PC-3 (cell line): ENCODE results near the gene ZNF473. TPM values are rescaled to one million over a fixed set of nuclear protein-coding genes. Genes with fewer than 3 reads are reported as not detected.

Experiments
- ATAC-seq: fragments of 200-7000 bp; cut with Tn5 transposase; 2 replicates; pipeline ENCODE4 v1.9.1; 2020; ENCODE audit warnings: mild to moderate bottlenecking, moderate library complexity
- BruUV-seq: library from RNA; stranded (reverse); fragments of 400-500 nt; replicated peaks from 2 replicates; lab custom pipeline; 2021; lab: Mats Ljungman, UMichigan
- CTCF ChIA-PET: fragments of 300-600 bp; sonication (Branson Sonifier 250); formaldehyde crosslinking; loops from one replicate; lab custom pipeline; 2022; ENCODE audit warnings: antibody characterized with exemption; lab: Charles Lee
- POLR2A ChIA-PET: fragments of 300-600 bp; sonication (Branson Sonifier 250); formaldehyde crosslinking; loops from one replicate; lab custom pipeline; 2022; ENCODE audit warnings: antibody characterized with exemption; ENCODE audit not compliant: unreplicated experiment; lab: Charles Lee
- DNase-seq: peaks from one replicate; pipeline ENCODE4 v3.0.0-alpha.2; 2015
- H2AFZ ChIP-seq: fragments of 300-600 bp; sonication (generic); 2 replicates; pipeline ENCODE4 v1.6.0; 2016; ENCODE audit warnings: antibody characterized with exemption, low read length
- H3F3A ChIP-seq: fragments of 300-600 bp; sonication (generic); one replicate; pipeline ENCODE4 v1.6.0; 2017; ENCODE audit warnings: antibody characterized with exemption, low read length, control low read depth, mild to moderate bottlenecking; ENCODE audit not compliant: unreplicated experiment
- H3K27ac ChIP-seq: fragments of 300-600 bp; sonication (generic); 2 replicates; pipeline ENCODE4 v1.5.1; 2016; ENCODE audit warnings: mild to moderate bottlenecking, low read length
- H3K27me3 ChIP-seq: fragments of 300-600 bp; sonication (generic); 2 replicates; pipeline ENCODE4 v1.6.1; 2016; ENCODE audit warnings: low read length, mixed read lengths
- H3K36me3 ChIP-seq: fragments of 300-600 bp; sonication (generic); 2 replicates; pipeline ENCODE4 v1.6.1; 2016; ENCODE audit warnings: low read depth, mixed run types, low read length, mixed read lengths
- H3K4me1 ChIP-seq: fragments of 300-600 bp; sonication (generic); 2 replicates; pipeline ENCODE4 v1.5.1; 2016; ENCODE audit warnings: low read length; ENCODE audit not compliant: insufficient read depth
- H3K4me2 ChIP-seq: fragments of 300-600 bp; sonication (generic); 2 replicates; pipeline ENCODE4 v1.6.0; 2016; ENCODE audit warnings: low read length
- H3K4me3 ChIP-seq: fragments of 300-600 bp; sonication (generic); 2 replicates; pipeline ENCODE4 v1.5.1; 2016; ENCODE audit warnings: mild to moderate bottlenecking, low read length, mixed read lengths
- H3K79me2 ChIP-seq: fragments of 300-600 bp; sonication (generic); 2 replicates; pipeline ENCODE4 v1.6.1; 2017; ENCODE audit warnings: low read length, mixed read lengths
- H3K9ac ChIP-seq: fragments of 300-600 bp; sonication (generic); 2 replicates; pipeline ENCODE4 v1.6.0; 2016; ENCODE audit warnings: mild to moderate bottlenecking, low read length
- H3K9me2 ChIP-seq: fragments of 300-600 bp; sonication (generic); replicated peaks from 2 replicates; pipeline ENCODE4 v1.6.1; 2016; ENCODE audit warnings: mixed run types, low read length, mixed read lengths
- H3K9me3 ChIP-seq: fragments of 300-600 bp; sonication (generic); 2 replicates; pipeline ENCODE4 v1.6.1; 2016; ENCODE audit warnings: low read length, mixed read lengths
- H4K20me1 ChIP-seq: fragments of 300-600 bp; sonication (generic); 2 replicates; pipeline ENCODE4 v1.6.1; 2016; ENCODE audit warnings: low read length, mixed read lengths
- EZH2 ChIP-seq: fragments of 300-600 bp; sonication (generic); IDR thresholded peaks from one replicate; pipeline ENCODE4 v1.6.1; 2017; ENCODE audit warnings: antibody characterized with exemption, mild to moderate bottlenecking, low read length; ENCODE audit not compliant: unreplicated experiment
- EZH2phosphoT487 ChIP-seq: fragments of 300-600 bp; sonication (generic); IDR thresholded peaks from 2 replicates; pipeline ENCODE4 v1.6.1; 2018; ENCODE audit warnings: mild to moderate bottlenecking, antibody characterized with exemption, low read length, borderline replicate concordance
- intact Hi-C: fragments of 100-400 bp; cut with micrococcal nuclease; formaldehyde crosslinking; loops from 2 replicates; pipeline ENCODE4 v1.9.0; 2023
- total RNA-seq: library from RNA; depleted of rRNA; stranded (reverse); fragments of >200 nt; gene quantifications from 2 replicates; pipeline ENCODE4 v1.2.3, GENCODE V29; 2014
- TF ChIP-seq, protein P1 (sequence below): fragments of 300-600 bp; sonication (generic); conservative IDR thresholded peaks from 2 replicates; pipeline ENCODE4 v1.5.1; 2017; ENCODE audit warnings: antibody characterized with exemption, low read depth, mild to moderate bottlenecking, low read length

ZNF473 gene
- total RNA-seq, 1 experiment from 2014 or later: 18.5 TPM

DNA sequence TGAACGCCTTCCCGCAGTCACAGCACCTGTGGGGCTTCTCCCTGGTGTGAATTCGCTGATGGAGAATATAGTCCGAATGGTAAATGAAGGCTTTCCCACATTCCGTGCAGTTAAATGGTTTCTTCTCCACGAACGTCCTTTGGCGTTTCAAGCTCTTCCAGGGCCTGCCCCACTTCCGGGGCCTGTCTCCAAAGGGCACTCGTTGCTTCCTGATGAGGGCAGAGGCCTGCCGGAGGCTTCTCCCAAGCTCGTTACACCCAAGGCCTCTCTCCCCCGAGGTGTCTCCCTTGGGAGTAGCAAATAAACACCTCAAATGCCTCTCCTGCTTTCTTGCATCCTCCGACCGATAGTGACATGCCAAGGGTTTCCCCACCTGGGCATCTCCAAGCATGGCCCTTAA, 34.3 kb downstream of the ZNF473 start:
- POLR2A ChIA-PET: no interaction called here
- CTCF ChIA-PET: no interaction called here
- intact Hi-C loops: no loop called here

DNA sequence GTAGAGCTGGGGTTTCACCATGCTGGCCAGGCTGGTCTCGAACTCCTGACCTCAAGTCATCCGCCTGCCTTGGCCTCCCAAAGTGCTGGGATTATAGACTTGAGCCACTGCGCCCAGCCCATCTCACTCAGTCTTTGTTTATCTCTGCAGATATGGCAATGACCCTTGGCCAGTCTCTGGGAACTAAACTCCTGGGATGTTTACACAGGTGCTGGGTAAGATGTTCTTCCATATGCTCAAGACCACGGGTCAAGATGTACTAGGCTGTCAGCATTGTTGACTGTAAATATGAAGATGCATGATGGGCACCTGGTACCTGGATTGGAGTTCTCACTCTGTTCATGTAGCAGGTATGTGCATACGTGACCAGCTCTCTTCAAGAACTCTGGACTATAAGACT, 35.8 kb downstream of the ZNF473 start:
- Histone ChIP-seq H2AFZ (no peak overlapping the region), H3K4me1 (no peaks in the 10 kb centered on the region), H3K9ac (no peak overlapping the region), H3K36me3 (no peaks in the 10 kb centered on the region), H3K79me2 (no peaks in the 10 kb centered on the region), H3K4me3 (no peak overlapping the region), H3K27me3 (no peaks in the 10 kb centered on the region), H4K20me1 (no peaks in the 10 kb centered on the region), H3K27ac (no peak overlapping the region), H3K9me2 (no peaks in the 10 kb centered on the region), H3K4me2 (no peak overlapping the region), H3K9me3 (peaks cover 32% of the 10 kb centered on the region), H3F3A (no peaks in the 10 kb centered on the region)
- TF ChIP-seq EZH2 (no peak), EZH2phosphoT487 (no peak)
- TF ChIP-seq, protein P1, sequence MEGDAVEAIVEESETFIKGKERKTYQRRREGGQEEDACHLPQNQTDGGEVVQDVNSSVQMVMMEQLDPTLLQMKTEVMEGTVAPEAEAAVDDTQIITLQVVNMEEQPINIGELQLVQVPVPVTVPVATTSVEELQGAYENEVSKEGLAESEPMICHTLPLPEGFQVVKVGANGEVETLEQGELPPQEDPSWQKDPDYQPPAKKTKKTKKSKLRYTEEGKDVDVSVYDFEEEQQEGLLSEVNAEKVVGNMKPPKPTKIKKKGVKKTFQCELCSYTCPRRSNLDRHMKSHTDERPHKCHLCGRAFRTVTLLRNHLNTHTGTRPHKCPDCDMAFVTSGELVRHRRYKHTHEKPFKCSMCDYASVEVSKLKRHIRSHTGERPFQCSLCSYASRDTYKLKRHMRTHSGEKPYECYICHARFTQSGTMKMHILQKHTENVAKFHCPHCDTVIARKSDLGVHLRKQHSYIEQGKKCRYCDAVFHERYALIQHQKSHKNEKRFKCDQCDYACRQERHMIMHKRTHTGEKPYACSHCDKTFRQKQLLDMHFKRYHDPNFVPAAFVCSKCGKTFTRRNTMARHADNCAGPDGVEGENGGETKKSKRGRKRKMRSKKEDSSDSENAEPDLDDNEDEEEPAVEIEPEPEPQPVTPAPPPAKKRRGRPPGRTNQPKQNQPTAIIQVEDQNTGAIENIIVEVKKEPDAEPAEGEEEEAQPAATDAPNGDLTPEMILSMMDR: no peak
- BruUV-seq: no TSS peak
- ChIA-PET CTCF (no interaction called here), POLR2A (no interaction called here)
- intact Hi-C loops: no loop called here
- no peak for DNase-seq
- ATAC-seq: no peak

More for the DNA sequence above, 34.3 kb downstream of the ZNF473 start:
- Histone ChIP-seq H3K27me3 (no peaks in the 10 kb centered on the region), H3K9me3 (peaks cover 32% of the 10 kb centered on the region), H3F3A (no peaks in the 10 kb centered on the region), H3K36me3 (no peaks in the 10 kb centered on the region), H3K4me2 (no peak overlapping the region), H4K20me1 (no peaks in the 10 kb centered on the region), H3K4me1 (no peaks in the 10 kb centered on the region), H3K9me2 (no peaks in the 10 kb centered on the region), H3K27ac (no peak overlapping the region), H3K79me2 (no peaks in the 10 kb centered on the region), H3K4me3 (no peak overlapping the region), H2AFZ (no peak overlapping the region), H3K9ac (no peak overlapping the region)
- no peak for ATAC-seq
- no peak for TF ChIP-seq EZH2
- TF ChIP-seq, protein P1: no peak
- TF ChIP-seq EZH2phosphoT487: no peak
- no peak for DNase-seq
- no TSS peak for BruUV-seq

DNA sequence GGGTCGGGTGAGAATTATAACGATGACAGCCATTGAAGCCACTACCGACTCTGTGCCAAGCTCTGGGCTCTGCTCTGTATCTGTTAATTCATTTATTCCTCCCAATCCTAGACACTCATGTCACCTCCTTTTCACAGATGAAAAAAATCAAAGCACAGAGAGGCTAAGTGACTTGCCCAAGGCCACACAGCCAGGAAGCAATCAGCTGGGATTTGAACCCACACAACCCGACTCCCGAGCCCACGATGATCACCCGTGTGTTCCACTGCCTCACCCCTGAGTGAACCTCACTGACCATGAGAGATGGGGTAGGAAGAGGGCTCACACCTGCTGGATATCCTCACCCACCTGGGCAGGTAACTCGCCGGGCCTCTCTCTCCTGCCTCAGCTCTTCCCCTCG, 40.1 kb downstream of the ZNF473 start:
- no peak overlapping the region for H3K27ac ChIP-seq
- H3K9ac ChIP-seq: no peak overlapping the region
- no peaks in the 10 kb centered on the region for H3F3A ChIP-seq
- H3K4me3 ChIP-seq: no peak overlapping the region
- H3K27me3 ChIP-seq: no peaks in the 10 kb centered on the region
- DNase-seq: no peak
- no peaks in the 10 kb centered on the region for H3K9me2 ChIP-seq
- no peaks in the 10 kb centered on the region for H3K4me1 ChIP-seq
- ChIA-PET CTCF (no interaction called here), POLR2A (no interaction called here)
- intact Hi-C loops: no loop called here
- no peaks in the 10 kb centered on the region for H3K79me2 ChIP-seq
- BruUV-seq: no TSS peak
- TF ChIP-seq, protein P1: no peak
- TF ChIP-seq EZH2phosphoT487 (no peak), EZH2 (no peak)
- H3K36me3 ChIP-seq: no peaks in the 10 kb centered on the region
- ATAC-seq: no peak
- H3K9me3 ChIP-seq: 0 out of 2 replicates have a peak, but pooled peaks cover 8% of the 10 kb centered on the region
- no peak overlapping the region for H2AFZ ChIP-seq
- no peak overlapping the region for H3K4me2 ChIP-seq
- H4K20me1 ChIP-seq: no peaks in the 10 kb centered on the region
